Trophoblast cell (in vitro differentiated cells and primary cell): ENCODE data around the gene CHRNA9.

Experiments
- DNase-seq, 2 donors: peaks; one replicate each; pipeline ENCODE4 v3.0.0-alpha.2; 2016
- H2AFZ ChIP-seq: 2 replicates; pipeline ENCODE4 v1.6.1; 2013; ENCODE audit warnings: low read length, moderate library complexity, mild to moderate bottlenecking; ENCODE audit not compliant: insufficient read depth, poor library complexity
- H2AK5ac ChIP-seq: 2 replicates; pipeline ENCODE4 v1.6.1; 2013; ENCODE audit warnings: mild to moderate bottlenecking, low read length
- H2BK120ac ChIP-seq: 2 replicates; pipeline ENCODE4 v1.6.1; 2013; ENCODE audit warnings: low read length, mild to moderate bottlenecking, moderate library complexity; ENCODE audit not compliant: insufficient read depth, poor library complexity
- H2BK12ac ChIP-seq: 2 replicates; pipeline ENCODE4 v1.6.1; 2013; ENCODE audit warnings: mild to moderate bottlenecking, low read length, moderate library complexity
- H2BK5ac ChIP-seq: 2 replicates; pipeline ENCODE4 v1.6.1; 2013; ENCODE audit warnings: low read length, low read depth, moderate library complexity, mild to moderate bottlenecking; ENCODE audit not compliant: poor library complexity
- H3K14ac ChIP-seq: 2 replicates; pipeline ENCODE4 v1.6.1; 2013; ENCODE audit warnings: mild to moderate bottlenecking, low read length
- H3K18ac ChIP-seq: 2 replicates; pipeline ENCODE4 v1.6.1; 2013; ENCODE audit warnings: mild to moderate bottlenecking, low read length
- H3K23ac ChIP-seq: 2 replicates; pipeline ENCODE4 v1.6.1; 2013; ENCODE audit warnings: low read length
- H3K27ac ChIP-seq: 2 replicates; pipeline ENCODE4 v1.5.1; 2013; ENCODE audit warnings: low read depth, mild to moderate bottlenecking, inconsistent platforms, low read length, moderate library complexity
- H3K27me3 ChIP-seq: 2 replicates; pipeline ENCODE4 v1.6.1; 2013; ENCODE audit warnings: inconsistent platforms, mild to moderate bottlenecking, low read length, moderate library complexity; ENCODE audit not compliant: insufficient read depth
- H3K36me3 ChIP-seq, 2 experiments: 1 replicate in 1 of 2; 2 replicates in 1 of 2; pipeline ENCODE4 v1.6.1; 2013; ENCODE audit warnings: low read length in 2 of 2, mild to moderate bottlenecking in 2 of 2, moderate library complexity in 1 of 2; ENCODE audit not compliant: insufficient read depth in 2 of 2, control insufficient read depth in 1 of 2
- H3K4ac ChIP-seq: 2 replicates; pipeline ENCODE4 v1.6.1; 2013; ENCODE audit warnings: low read depth, mild to moderate bottlenecking, low read length, moderate library complexity
- H3K4me1 ChIP-seq, 2 experiments: 1 replicate in 1 of 2; 2 replicates in 1 of 2; pipeline ENCODE4 v1.6.1; 2013; ENCODE audit warnings: low read length in 2 of 2, mild to moderate bottlenecking in 2 of 2, moderate library complexity in 1 of 2; ENCODE audit not compliant: insufficient read depth in 2 of 2, control insufficient read depth in 1 of 2
- H3K4me2 ChIP-seq: 2 replicates; pipeline ENCODE4 v1.6.1; 2013; ENCODE audit warnings: inconsistent platforms, mild to moderate bottlenecking, low read length, moderate library complexity
- H3K4me3 ChIP-seq: 2 replicates; pipeline ENCODE4 v1.5.1; 2013; ENCODE audit warnings: mild to moderate bottlenecking, low read depth, low read length, inconsistent platforms
- H3K79me1 ChIP-seq: one replicate; pipeline ENCODE4 v1.6.1; 2013; ENCODE audit warnings: low read length
- H3K79me2 ChIP-seq: 2 replicates; pipeline ENCODE4 v1.6.1; 2013; ENCODE audit warnings: low read length, mild to moderate bottlenecking; ENCODE audit not compliant: control insufficient read depth, insufficient read depth, poor library complexity
- H3K9ac ChIP-seq: 2 replicates; pipeline ENCODE4 v1.6.1; 2013; ENCODE audit warnings: mild to moderate bottlenecking, low read length
- H3K9me3 ChIP-seq: 2 replicates; pipeline ENCODE4 v1.6.1; 2013; ENCODE audit warnings: low read depth, mild to moderate bottlenecking, control low read depth, inconsistent platforms, low read length; ENCODE audit not compliant: insufficient read depth
- H4K12ac ChIP-seq: 2 replicates; pipeline ENCODE4 v1.6.1; 2013; ENCODE audit warnings: low read depth, mild to moderate bottlenecking, low read length, moderate library complexity
- H4K8ac ChIP-seq: 2 replicates; pipeline ENCODE4 v1.6.1; 2013; ENCODE audit warnings: low read depth, mild to moderate bottlenecking, low read length, moderate library complexity
- H4K91ac ChIP-seq: one replicate; pipeline ENCODE4 v1.6.1; 2013; ENCODE audit warnings: low read depth, mild to moderate bottlenecking, low read length, moderate library complexity
- WGBS: extraction: QIAGEN DNeasy Blood & Tissue Kit; methylation state at CpG from one replicate; pipeline ENCODE4 v1.1.7; 2013; ENCODE audit warnings: missing lambda C conversion rate; ENCODE audit not compliant: insufficient read length, insufficient coverage; ENCODE audit errors: extremely low coverage; 5-methylcytosine and 5-hydroxymethylcytosine counted together

The CHRNA9 gene

DNA sequence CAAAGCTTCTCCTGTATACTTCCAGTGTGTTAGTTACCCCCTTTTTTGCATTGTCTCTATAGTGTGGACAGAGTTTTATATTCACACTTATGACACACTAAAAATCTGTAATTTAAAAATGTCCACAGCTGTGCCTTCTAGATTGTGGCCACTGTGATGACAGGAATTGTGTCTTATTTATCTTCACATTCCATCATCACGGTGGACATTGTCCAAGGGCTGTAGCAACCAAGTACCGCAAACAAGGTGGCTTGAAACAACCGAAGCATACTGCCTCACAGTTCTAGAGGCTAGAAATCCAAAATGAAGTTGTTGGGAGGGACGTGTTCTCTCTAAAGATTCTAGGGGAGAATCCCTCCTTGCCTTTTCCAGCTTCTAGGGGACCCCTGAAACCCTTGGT is 32.3 kb downstream of the CHRNA9 start:
- Histone ChIP-seq H3K14ac (no peak overlapping the region), H3K79me2 (no peaks in the 10 kb centered on the region), H4K12ac (no peak overlapping the region), H3K4ac (no peak overlapping the region), H3K79me1 (no peaks in the 10 kb centered on the region), H3K9ac (no peak overlapping the region), H3K4me2 (no peak overlapping the region), H3K23ac (no peak overlapping the region), H3K18ac (no peak overlapping the region), H3K27ac (no peak overlapping the region), H2BK5ac (no peak overlapping the region), H2BK120ac (no peak overlapping the region), H3K4me3 (no peak overlapping the region), H3K4me1 (peaks cover 4 to 10% of the 10 kb centered on the region in 2 experiments), H3K27me3 (no peaks in the 10 kb centered on the region), H2BK12ac (no peak overlapping the region), H3K36me3 (no peaks in the 10 kb centered on the region), H2AFZ (no peak overlapping the region), H3K9me3 (no peaks in the 10 kb centered on the region), H4K91ac (no peak overlapping the region), H4K8ac (no peak overlapping the region), H2AK5ac (no peak overlapping the region)
- peak; percentile 36 to 85 for DNase-seq
- WGBS, result no CpG with 5 or more reads among the region's 4 CpGs

- H3K4me1 ChIP-seq, result no peaks in the 10 kb centered on the region
- H3K79me1 ChIP-seq, result no peaks in the 10 kb centered on the region
- H2AFZ ChIP-seq, result no peak overlapping the region
- no peak overlapping the region for H2BK120ac ChIP-seq
- no peak overlapping the region for H2BK5ac ChIP-seq
- H3K9ac ChIP-seq, result no peak overlapping the region
- no peak overlapping the region for H4K91ac ChIP-seq
- no peak overlapping the region for H2AK5ac ChIP-seq
- no peak overlapping the region for H3K4me2 ChIP-seq
- no peaks in the 10 kb centered on the region for H3K36me3 ChIP-seq
- no peak overlapping the region for H3K4ac ChIP-seq
- H4K8ac ChIP-seq, result no peak overlapping the region
- H3K14ac ChIP-seq, result no peak overlapping the region
- H3K27me3 ChIP-seq, result no peaks in the 10 kb centered on the region
- H3K18ac ChIP-seq, result no peak overlapping the region
- no CpG with 5 or more reads among the region's 3 CpGs for WGBS
- H4K12ac ChIP-seq, result no peak overlapping the region
- no peak for DNase-seq
- H3K79me2 ChIP-seq, result no peaks in the 10 kb centered on the region
- no peak overlapping the region for H2BK12ac ChIP-seq
- no peak overlapping the region for H3K27ac ChIP-seq
- no peak overlapping the region for H3K23ac ChIP-seq
- H3K4me3 ChIP-seq, result no peak overlapping the region
- no peaks in the 10 kb centered on the region for H3K9me3 ChIP-seq
Observed at GRCh38 chr4:40369437-40370274, 34.5 kb downstream of the CHRNA9 start.

DNA sequence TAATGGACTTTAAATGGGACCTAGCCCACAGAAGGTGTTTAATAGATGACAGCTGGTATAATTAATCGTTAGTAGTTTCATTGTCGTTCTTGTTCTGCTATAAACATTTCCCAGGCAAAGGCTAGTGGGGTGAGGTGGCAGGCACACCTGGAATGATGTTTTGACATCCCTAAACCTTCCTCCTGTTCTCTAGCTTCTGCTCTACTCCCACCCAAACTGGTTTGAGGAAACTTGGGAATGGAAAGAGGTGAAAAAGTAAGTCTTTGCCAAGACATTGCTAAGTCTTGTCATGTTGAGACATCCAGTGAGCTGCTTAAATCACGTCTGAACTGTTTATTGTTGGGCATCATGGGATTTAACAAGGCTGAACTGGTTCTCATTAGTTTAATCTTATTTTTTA is 37.5 kb downstream of the CHRNA9 start:
- no peak overlapping the region for H3K4me2 ChIP-seq
- H2AK5ac ChIP-seq, result no peak overlapping the region
- H3K36me3 ChIP-seq, result no peaks in the 10 kb centered on the region
- no peak overlapping the region for H3K18ac ChIP-seq
- H3K9me3 ChIP-seq, result no peaks in the 10 kb centered on the region
- no peak overlapping the region for H3K27ac ChIP-seq
- H2AFZ ChIP-seq, result no peak overlapping the region
- H3K79me1 ChIP-seq, result no peaks in the 10 kb centered on the region
- no peaks in the 10 kb centered on the region for H3K27me3 ChIP-seq
- H3K4me1 ChIP-seq, result no peaks in the 10 kb centered on the region
- no CpG with 5 or more reads among the region's 3 CpGs for WGBS
- no peak overlapping the region for H3K14ac ChIP-seq
- no peak overlapping the region for H2BK12ac ChIP-seq
- DNase-seq, result no peak
- no peak overlapping the region for H4K12ac ChIP-seq
- H4K8ac ChIP-seq, result no peak overlapping the region
- H3K4me3 ChIP-seq, result no peak overlapping the region
- no peak overlapping the region for H3K9ac ChIP-seq
- H4K91ac ChIP-seq, result no peak overlapping the region
- H2BK120ac ChIP-seq, result no peak overlapping the region
- no peak overlapping the region for H2BK5ac ChIP-seq
- no peaks in the 10 kb centered on the region for H3K79me2 ChIP-seq
- H3K23ac ChIP-seq, result no peak overlapping the region
- no peak overlapping the region for H3K4ac ChIP-seq

DNA sequence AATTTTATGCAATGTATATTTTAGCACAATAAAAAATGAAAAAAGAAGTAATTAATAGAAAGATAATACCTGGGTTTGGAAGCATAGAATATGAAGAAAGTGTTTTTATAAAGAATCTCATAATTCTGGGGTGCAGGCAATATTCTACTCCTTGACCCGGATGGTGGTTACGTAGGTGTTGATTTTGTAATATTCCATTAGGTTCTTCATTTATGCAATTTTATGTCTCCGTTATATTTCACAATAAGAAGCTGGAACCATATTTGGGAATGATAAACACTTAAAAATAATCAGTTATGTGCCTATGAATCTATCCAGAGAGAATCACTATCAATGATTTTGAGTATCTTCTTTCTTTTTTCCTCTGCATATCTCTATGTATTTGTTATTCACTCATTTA is 38.5 kb downstream of the CHRNA9 start:
- no CpG with 5 or more reads among the region's 3 CpGs for WGBS
- no peak overlapping the region for H3K14ac ChIP-seq

More for the DNA sequence above, 38.5 kb downstream of the CHRNA9 start:
- Histone ChIP-seq H3K4me1 (no peaks in the 10 kb centered on the region), H3K79me2 (no peaks in the 10 kb centered on the region), H3K36me3 (no peaks in the 10 kb centered on the region), H3K18ac (no peak overlapping the region), H3K9me3 (no peaks in the 10 kb centered on the region), H3K9ac (no peak overlapping the region), H2BK120ac (no peak overlapping the region), H4K8ac (no peak overlapping the region), H2AK5ac (no peak overlapping the region), H3K79me1 (no peaks in the 10 kb centered on the region), H2BK5ac (no peak overlapping the region), H3K27ac (no peak overlapping the region), H2BK12ac (no peak overlapping the region), H4K12ac (no peak overlapping the region), H3K4me2 (no peak overlapping the region), H4K91ac (no peak overlapping the region), H3K4me3 (no peak overlapping the region), H3K23ac (no peak overlapping the region), H3K4ac (no peak overlapping the region), H3K27me3 (no peaks in the 10 kb centered on the region), H2AFZ (no peak overlapping the region)
- DNase-seq, result no peak
